Germinal center (tissue), 1 donor: ENCODE data around the gene DGUOK.

ENCODE experiments used
- DNase-seq: peaks from one replicate; pipeline ENCODE4 v3.0.0; 2012; ENCODE audit warnings: mixed read lengths, low spot score

DGUOK gene

DNA sequence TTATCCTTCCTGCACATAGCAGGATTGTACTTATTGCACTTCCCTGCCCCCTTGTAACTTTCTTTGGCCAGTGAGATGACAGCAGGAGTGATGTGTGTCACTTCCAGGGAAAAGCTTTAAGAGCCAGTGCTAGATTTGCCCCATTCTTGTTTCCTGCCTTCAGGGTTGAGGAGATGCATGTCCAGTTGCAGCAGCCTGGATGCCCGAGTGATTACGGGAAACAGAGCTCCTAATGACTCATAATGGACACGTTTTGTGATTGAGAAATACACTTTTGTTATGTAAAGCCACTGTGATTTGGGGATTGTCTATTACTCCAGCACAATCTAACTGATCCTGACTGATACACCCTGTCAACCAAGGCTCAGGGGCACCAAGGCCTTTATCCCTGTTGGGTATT is 53.0 kb downstream of the DGUOK start:
- DNase-seq = no peak

DNA sequence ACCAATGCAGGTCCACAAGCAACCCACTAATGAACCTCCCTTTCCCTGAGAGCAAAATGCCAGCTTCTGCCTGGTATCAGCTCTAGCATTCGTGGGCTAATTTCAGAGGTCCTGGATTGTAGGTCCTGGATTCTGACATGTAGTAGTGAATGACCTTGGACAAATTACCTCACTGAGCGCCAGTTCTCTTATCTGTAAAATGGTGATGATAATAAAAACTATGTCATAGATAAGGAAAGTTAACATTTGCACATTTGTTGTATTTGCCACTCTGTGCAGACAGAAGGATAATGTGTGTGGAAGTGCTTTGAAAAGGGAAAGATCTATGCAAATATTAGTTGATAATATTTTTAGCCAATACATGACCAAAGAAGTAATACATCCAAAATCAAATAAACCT is 53.9 kb downstream of the DGUOK start:
- DNase-seq = no peak

DNA sequence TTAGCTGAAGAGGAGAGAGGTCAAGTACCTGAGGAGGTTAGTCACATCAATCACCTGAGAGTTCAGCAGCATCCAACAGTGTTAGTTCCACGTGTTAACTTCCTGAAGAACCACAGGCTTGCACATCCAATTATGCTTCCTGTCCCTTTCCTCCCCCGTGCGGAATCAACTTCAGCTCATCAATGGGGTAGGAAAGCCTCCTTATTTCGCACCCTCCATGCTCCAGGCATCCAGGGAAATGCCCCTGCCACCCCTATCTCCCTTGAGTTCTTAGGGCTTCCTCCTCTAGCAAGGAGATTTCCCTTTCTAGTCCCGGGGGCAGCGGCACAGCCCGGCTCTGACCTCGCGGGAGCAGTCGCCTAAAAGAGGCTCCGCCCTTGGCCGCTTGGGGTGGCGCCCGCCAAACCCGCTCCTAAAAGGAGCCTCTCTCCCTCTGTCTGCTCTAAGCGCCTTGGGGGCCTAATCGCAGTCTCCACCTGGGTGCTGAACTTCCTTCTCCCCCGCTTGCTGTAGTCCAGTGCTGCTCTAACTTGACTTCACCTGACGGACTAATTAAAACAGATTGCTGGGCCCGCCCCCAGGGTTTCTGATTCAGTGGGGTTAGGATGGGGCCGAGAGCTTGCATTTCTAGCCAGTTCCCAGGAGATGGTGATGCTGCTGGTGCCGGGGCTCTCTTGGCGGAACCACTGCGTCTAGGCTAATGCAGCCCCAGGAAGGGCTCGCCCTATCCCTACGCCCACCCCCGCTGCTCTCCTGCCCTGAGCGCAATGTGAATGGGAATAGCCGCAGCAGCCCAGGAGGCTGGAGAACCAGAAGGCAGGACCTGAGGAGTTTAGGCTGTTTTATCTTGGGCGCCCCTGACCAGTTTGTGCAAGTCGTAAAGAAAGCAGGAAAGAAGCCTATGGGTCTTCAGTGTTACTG is 54.7 kb downstream of the DGUOK start:
- peak; percentile 40 for DNase-seq

DNA sequence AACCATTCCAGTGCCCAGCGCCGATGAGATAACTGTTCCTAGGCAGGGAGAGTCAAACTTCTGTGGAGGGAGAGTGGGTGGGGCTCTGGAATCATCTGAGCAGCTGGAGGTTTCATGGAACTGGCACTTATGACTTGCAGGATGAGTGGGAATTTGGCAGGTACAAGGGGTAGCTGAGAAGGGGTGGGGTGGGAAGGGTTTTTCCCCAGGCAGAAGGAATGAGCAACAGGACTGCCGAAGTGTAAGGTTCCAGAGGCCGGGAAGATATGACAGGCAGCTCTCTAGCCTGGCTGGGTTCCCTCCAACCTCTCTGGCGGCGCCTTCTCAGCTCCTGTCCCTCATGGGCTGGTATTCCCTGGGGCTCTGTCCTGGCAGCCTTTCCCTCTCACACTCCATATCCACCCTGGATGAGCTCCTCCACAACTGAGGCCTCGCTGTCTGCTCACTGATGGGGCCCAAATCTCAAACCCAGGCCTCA is 55.5 kb downstream of the DGUOK start:
- no peak for DNase-seq

DNA sequence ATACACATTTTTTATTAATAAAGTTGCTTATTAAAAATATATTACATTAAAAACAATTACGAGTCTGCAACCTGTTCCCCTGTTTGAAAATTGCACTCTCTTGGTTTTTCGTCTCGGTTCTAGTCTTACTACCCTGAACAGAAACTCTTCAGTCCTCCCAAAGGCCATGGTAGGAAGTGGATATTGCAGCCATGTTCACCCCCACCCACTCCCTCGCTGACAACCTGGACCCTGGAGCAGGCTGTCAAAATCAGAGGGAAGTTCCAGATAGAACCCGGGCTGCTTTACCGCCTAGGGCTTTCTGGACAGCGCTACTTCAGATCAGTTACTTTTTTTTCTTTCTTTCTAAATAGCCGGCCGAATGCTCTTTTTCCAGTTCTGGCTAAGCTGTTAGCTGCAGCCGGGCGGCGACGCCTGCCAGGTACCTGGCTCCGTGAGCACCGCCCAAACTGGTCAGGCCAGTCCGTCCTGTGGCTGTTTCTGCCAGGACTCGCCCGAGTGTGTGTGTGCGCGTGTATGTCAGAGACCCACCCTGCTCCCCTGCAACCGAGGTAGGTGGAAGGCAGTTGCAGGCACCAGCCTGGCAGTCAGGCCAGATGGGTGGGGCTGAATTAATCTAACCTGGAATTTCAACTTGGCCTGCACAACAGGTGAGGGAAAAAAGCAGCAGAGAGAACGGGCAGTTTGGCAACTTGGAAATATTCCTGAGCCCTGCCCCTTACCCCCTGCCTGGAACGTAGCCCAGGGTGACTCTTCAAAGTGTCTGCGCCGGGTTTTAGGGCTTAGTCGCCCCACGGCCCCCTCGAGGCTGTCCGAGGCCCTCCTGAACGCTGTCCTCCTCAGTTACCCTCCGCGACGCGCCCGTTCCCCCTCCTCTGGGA is 56.9 kb downstream of the DGUOK start:
- no peak for DNase-seq

DNA sequence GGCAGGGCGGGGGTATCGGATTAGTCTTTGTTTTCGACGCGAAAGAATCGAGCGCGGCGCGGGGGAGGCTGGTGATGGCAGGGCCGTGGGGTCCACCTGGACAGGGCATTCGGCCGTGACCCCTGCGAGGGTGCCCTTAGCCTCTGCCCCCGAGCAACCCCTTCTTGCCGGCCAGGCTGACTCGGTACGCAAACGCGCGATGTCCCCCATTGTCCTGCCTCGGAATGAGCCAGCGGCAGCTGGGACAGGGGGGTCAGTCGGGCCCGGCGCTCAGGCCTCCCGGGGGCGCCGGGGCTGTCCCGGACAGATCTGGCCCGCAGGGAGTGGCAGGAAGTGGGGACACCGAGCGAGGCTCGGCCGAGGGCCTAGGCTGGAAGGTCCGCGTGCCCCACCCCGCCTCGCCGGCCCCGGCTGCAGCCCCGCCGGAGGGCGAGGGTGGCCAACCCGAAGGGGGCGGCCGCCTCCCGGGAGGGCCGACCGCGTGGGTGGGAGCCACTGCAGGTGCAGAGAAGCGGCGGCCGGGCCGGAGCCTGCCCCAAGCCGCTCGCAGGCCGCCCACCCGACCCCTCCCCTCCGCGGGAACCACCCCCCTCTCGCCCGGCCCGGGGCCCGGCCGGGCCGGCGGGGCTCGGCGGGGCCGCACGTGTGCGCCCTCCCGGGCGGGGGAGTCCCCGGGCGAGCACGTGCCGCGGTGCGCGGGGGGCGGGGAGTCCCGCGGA is 57.7 kb downstream of the DGUOK start, which contains the start of gene TET3:
TET3 (plus strand) TSS at position 708 of the 719 bp plus-strand sequence. CDS start 1,494 bp downstream, outside the sequence.
- peak; percentile 75 for DNase-seq

DNA sequence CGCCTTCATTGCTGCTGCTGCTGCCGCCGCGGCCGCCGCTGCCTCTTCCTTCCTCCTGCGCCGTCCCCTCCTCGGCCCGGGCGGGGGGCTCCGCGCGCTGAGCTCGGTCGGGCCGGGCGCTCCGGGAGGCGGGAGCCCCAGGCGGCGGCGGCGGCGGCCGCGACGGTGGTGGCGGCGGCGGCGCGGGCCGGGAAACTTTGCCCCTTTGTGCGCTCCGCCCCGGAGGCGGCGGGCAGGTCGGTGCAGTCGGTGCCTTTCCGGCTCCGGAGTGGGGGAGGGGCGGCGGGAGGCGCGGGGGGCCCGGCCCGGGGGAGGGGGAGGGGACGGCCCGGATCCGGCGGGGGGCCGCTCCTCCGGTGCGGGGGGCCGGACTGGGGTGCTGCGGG is 58.2 kb downstream of the DGUOK start:
- DNase-seq = no peak

DNA sequence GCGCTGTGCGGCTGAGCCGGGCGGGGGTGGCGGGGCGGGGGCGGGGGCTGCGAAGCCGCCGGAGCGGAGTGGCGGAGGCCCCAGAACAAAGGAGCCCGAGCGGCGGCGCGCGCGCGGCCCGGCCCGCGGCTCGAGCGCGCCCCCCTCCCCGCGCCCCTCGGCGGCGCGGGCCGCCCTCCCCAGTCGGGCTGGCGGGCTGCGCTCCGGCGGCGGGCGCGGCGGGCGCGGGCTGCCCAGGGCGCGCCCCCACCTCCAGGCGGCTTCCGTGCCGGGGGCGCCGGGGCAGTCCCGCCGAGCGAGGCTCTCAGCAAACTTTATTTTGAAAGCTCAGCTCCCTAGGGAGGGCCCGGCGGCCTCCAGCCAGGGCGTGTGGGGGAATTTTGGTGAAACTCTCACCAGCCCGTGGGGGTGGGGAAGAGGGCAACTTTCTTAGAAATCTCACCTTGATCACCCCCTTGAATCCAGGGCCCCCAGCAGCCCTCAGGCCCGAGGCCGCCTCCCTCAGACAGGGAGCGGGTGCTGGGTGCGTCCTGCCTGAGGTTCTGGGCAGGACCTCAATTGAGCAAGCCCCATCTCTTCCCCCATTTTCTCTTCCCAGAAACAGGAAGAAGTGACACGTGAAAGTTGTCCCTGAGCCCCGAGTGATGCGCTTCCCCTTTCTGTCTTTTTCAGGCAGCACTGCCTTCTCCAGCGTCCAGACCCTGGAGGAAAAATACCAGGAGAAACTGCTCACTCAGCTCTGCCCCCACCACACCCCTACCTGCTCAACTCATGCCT is 58.8 kb downstream of the DGUOK start:
- DNase-seq = peak; percentile 59

DNA sequence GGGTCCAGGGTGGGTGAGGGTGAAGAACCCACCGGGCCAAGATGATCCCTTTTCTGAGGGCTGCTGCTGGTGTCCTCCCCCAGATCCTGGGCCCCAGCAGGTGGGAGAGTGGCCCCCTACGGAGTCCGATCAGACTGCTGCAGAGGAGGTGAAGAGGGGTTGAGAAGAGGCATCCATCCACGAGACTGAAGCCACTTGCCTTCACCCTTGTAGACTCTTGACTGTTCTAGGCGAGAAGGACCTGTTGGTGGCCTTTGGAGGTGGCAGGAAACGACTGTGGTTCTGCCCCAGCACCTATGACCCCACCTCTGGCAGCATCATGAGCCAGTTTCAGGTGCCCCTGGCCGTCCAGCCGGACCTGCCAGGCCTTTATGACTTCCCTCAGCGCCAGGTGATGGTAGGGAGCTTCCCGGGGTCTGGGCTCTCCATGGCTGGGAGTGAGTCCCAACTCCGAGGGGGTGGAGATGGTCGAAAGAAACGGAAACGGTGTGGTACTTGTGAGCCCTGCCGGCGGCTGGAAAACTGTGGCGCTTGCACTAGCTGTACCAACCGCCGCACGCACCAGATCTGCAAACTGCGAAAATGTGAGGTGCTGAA is 59.5 kb downstream of the DGUOK start:
- DNase-seq = peak; percentile 15

DNA sequence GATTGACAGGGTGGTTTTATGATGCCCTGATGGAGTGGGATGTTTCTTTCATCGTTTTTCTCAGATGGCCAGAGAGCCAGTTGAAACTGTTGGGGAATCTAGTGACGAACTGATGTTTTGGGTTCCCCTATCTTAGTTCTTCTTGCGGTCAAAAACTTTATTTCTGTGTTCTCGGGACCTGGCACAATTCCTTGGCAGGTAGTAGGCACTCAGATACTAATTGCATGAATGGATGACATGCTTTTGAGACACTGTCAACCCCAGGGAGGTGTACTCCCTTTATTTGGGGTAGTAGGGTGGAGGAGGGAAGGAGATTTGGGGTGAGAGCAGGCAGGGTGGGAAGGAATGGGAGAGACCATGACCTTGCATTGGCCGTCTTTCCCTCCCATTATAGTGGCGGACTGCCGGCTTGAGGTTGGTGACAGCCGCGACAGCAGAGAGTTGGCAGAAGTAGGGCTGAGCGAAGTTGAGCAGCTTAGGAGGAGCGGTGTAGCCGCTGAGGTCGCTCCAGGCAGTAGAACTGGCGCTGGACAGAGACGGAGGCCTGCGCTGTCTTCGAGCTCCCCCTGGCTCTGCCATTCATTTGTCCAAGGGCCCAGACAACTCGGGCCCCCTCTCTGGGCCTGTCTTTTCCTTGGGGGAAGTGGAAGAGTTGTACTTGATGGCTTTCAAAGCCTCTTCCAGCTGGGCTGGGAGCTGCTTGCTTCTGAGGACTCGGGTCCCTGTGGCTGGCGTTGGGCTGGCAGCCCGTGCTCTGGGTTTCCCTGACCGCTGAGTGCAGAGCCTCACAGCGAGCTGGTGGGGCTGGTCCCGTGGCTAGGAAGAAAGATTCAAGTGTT is 60.6 kb downstream of the DGUOK start:
- DNase-seq = no peak

DNA sequence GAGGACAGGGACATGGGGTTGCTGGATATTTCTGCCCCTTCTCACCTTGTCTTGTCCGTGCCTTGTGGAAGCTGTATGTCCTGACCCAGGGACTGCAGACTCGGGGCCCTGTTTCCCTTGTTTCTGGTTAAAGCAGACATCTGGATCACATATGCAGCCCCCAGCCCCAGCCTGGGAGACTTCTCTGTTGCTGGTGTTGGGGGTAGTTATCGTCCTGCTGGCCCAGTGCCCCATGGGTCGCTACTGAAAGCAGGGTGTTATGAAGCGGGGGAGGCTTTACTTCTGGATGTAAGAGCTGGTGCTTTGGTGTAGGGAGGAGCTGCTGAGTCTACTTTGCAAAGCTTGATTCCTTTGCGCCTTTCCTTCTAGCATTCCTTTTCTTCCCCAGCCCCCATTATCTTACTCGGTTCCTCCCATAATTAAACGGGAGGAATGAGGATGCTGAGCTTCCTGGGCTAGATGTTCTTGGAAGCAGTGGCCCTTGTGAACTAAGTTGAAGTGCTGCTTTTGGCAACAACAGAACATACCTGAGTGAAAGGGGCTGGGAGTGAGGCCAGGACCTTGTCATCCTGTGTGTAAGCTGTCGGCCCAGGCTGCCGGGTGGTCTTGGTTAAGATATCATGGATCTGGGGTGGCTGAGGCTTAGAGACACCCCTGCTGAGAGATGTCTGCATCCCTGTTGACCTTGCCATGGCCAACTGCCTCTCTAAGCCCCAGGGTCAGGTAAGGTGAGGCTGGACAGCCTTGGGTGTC is 61.4 kb downstream of the DGUOK start:
- DNase-seq = no peak

DNA sequence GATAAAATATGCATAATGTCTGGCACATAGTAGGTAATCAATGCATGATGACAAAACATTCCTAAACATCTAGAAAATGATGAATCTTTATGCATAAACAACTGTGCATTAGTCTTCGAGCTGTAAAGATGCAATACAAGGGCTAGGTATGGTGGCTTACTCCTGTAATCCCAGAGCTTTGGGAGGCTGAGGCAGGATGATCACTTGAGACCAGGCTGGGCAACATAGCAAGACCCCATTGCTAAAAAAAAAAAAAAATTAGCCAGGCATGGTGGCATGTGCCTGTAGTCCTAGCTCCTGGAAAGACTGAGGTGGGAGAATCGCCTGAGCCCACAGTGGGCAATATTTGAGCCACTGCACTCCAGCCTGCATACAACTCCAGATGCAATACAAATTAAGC is 63.3 kb downstream of the DGUOK start:
- no peak for DNase-seq

DNA sequence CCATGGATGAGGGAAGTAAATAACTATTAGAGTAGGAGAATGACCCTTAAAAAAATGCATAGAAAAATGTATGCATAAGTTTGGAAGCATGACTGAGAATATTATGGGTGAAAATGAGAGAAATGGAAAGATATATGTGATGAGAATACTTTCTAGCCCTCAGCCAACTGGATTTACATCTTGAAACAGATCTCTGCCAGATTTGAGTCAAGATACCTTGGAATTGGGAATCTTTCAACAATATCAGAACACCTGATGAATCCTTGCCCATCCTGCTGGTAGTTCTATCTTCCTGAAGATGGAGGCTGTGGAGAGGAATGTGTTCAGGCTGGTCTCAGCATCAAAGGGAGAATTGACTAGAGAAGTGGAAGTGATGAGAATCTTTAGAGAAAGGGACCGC is 63.9 kb downstream of the DGUOK start:
- DNase-seq = no peak

DNA sequence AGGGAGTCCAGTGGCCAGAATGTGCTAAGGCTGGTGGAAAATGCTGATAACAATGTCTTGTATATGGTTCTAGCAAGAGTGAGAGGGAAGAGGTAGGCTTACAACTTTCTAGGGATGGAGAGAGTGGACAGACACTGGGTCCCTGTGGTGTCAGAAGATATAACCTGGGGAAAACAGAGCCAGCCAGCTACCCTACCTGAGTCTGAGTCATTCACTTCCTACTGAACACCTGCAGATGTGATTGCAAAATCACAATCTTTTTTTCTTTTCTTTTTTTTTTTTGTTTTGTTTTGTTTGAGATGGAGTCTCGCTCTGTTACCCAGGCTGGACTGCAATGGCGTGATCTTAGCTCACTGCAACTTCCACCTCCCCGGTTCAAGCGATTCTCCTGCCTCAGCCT is 65.4 kb downstream of the DGUOK start:
- DNase-seq = no peak

DNA sequence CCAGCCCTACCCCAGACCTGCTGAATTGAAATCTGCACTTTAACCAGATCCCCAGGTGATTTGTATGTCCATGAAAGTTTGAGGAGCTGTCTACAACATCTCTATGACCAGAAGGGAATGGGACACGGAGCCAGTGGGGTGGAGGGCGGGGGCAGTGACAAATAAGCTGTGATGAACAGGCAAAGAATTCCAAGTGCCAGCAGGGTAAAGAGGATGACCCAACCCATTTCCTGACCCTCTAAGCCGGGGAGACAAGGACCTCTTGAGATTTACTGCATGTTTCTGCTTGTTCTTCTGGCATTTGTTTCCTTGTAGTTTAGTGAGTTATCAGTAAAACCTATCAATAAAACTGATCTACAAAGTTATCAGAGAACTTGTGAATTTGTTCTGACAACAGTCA is 66.7 kb downstream of the DGUOK start:
- no peak for DNase-seq

DNA sequence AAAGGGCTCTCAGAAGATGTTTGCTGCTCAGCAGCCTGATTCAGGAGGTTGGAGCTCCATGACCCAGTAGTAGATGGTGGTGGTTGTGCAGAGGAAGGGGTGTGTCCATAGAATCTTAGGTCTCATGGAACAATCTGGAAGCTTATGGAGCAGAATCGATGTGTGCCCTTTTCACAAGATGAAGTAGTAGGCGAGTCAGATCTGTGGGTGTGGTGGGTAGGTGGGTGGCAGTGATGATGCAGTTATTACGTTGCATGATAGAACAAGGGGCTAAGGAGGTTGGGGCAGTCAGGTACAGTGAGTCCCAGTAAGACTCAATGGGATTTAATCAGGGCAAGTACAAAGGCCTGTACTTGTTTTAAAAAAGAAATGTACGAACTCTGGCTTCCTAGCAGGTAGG is 67.1 kb downstream of the DGUOK start:
- DNase-seq = no peak

DNA sequence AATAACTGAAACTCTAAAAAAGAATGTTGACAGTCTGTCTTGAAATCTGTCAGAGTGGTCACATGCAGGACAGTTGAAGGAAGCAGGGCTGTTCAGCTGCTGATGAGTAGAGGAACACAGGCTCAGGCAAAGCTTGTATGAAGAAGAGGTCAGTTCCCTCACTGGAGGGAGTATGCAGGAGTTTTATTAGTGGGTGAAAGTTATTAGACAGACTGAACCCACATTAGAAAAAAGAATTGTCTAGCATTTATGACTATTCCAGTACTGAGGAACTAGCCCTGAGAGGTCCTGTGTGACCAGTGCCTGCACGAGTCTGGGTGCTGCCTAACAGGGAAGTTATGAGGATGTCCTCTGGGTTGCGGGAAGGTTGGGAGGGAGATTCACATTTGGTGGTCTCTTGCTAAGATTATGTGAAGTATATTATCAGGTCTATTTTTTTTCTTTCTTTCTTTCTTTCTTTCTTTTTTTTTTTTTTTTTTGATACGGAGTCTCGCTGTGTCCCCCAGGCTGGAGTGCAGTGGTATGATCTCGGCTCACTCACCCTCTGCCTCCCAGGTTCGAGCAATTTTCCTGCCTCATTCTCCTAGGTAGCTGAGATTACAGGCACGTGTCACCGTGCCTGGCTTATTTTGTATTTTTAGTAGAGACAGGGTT is 67.6 kb downstream of the DGUOK start:
- no peak for DNase-seq

DNA sequence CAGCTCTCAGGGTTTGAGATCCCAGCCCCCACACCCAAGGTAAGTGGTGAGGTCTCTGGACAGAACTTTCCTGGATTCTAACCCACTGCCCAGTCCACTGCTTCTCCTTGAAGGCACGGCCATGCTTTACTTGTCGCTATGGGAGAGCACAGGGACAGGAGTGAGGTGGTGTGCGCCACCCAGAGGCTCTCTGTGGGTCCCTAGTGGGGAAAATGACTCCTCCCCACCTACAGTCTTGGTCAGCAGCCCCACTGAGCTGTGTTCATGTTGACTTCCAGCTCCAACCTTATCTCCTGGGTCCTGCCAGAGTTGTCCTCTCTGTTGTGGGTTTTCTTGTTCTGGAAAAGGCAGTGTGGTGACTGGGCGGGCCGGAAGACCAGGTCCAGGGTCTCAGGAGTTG is 69.1 kb downstream of the DGUOK start:
- no peak for DNase-seq

DNA sequence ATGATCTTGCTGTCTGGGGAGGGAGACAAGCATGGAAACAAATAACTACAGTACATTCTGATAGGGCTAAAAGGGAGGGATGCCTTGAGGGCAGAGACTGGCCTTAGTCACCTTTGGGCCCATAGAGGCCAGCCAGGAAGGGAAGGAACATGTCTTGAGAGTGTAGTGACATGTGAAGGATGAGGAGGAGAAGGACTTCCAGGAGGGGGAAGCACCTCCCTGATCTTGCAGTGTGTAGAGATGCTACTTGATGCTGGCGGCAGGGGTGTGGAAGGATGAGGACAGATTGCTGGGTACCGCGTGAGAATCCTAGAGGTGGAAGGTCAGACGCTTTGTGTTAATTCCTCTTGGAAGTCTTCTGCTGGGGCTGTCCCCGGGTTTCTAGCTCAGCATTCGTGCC is 71.1 kb downstream of the DGUOK start:
- no peak for DNase-seq
